Activated CD4-positive, alpha-beta T cell treated with anti-CD3 and anti-CD28 coated beads, Interleukin-2, amount 10 ng/mL, durations not matched to agents 7 days and 5 days (primary cell): ENCODE data around the gene CFAP61. TPM values are rescaled to one million over a fixed set of nuclear protein-coding genes. Genes with fewer than 3 reads are reported as not detected.
"Not testable (repeated sequence)": the region's sequence is repeated elsewhere in the genome, so short reads cannot be mapped to it uniquely, and the experiment has no call there.

Source experiments
- CTCF ChIA-PET: fragments of 350-600 bp; sonication (Branson Sonifier 250); formaldehyde crosslinking; loops from one replicate; lab custom pipeline; 2021; ENCODE audit warnings: antibody characterized with exemption; lab: Charles Lee
- POLR2A ChIA-PET: fragments of 350-600 bp; sonication (Branson Sonifier 250); formaldehyde crosslinking; loops from one replicate; lab custom pipeline; 2021; ENCODE audit warnings: antibody characterized with exemption; lab: Charles Lee
- DNase-seq: peaks from one replicate; pipeline ENCODE4 v3.0.0-alpha.2; 2020
- H3K27ac Mint-ChIP-seq: one replicate; pipeline ENCODE4 v1.8.0; 2021; ENCODE audit warnings: mild to moderate bottlenecking, moderate library complexity, mixed read lengths
- H3K27me3 Mint-ChIP-seq: one replicate; pipeline ENCODE4 v1.8.0; 2021; ENCODE audit warnings: mixed read lengths
- H3K36me3 Mint-ChIP-seq: one replicate; pipeline ENCODE4 v1.8.0; 2021; ENCODE audit warnings: low read depth, mixed read lengths
- H3K4me1 Mint-ChIP-seq: one replicate; pipeline ENCODE4 v1.8.0; 2021; ENCODE audit warnings: mixed read lengths
- H3K4me3 Mint-ChIP-seq: one replicate; pipeline ENCODE4 v1.8.0; 2021; ENCODE audit warnings: mild to moderate bottlenecking, moderate library complexity, mixed read lengths
- H3K9me3 Mint-ChIP-seq: one replicate; pipeline ENCODE4 v1.8.0; 2021; ENCODE audit warnings: mixed read lengths
- total RNA-seq, 2 experiments: library from RNA; stranded (reverse); gene quantifications; one replicate each; pipeline ENCODE4 v1.2.3, GENCODE V29; 2021

CFAP61 gene
- total RNA-seq, 2 experiments from 2014 or later, result not detected

- Mint-ChIP-seq H3K27me3 (peaks cover 2% of the 10 kb centered on the region), H3K27ac (no peak overlapping the region), H3K36me3 (no peaks in the 10 kb centered on the region), H3K4me3 (no peak overlapping the region), H3K4me1 (no peaks in the 10 kb centered on the region), H3K9me3 (no peaks in the 10 kb centered on the region)
- no peak for DNase-seq
- CTCF ChIA-PET, result no interaction called here
- POLR2A ChIA-PET, result no interaction called here
Observed at GRCh38 chr20:20211988-20212518, 159.7 kb downstream of the CFAP61 start.

- no peaks in the 10 kb centered on the region for H3K9me3 Mint-ChIP-seq
- H3K27ac Mint-ChIP-seq, result no peak overlapping the region
- POLR2A ChIA-PET, result no interaction called here
- peaks cover 2% of the 10 kb centered on the region for H3K27me3 Mint-ChIP-seq
- H3K36me3 Mint-ChIP-seq, result no peaks in the 10 kb centered on the region
- no peaks in the 10 kb centered on the region for H3K4me1 Mint-ChIP-seq
- no peak overlapping the region for H3K4me3 Mint-ChIP-seq
- CTCF ChIA-PET, result no interaction called here
- DNase-seq, result no peak
Observed at GRCh38 chr20:20212675-20213096, 160.4 kb downstream of the CFAP61 start.

- H3K9me3 Mint-ChIP-seq, result no peaks in the 10 kb centered on the region
- H3K27me3 Mint-ChIP-seq, result peaks cover 3% of the 10 kb centered on the region
- H3K36me3 Mint-ChIP-seq, result no peaks in the 10 kb centered on the region
- ChIA-PET CTCF (no interaction called here), POLR2A (no interaction called here)
- H3K27ac Mint-ChIP-seq, result no peak overlapping the region
- H3K4me1 Mint-ChIP-seq, result no peaks in the 10 kb centered on the region
- no peak for DNase-seq
- H3K4me3 Mint-ChIP-seq, result no peak overlapping the region
Observed at GRCh38 chr20:20213526-20214121, 161.3 kb downstream of the CFAP61 start.

- Mint-ChIP-seq H3K27ac (no peak overlapping the region), H3K4me3 (no peak overlapping the region), H3K9me3 (no peaks in the 10 kb centered on the region), H3K36me3 (no peaks in the 10 kb centered on the region), H3K4me1 (no peaks in the 10 kb centered on the region), H3K27me3 (peaks cover 6% of the 10 kb centered on the region)
- no peak for DNase-seq
- ChIA-PET POLR2A (no interaction called here), CTCF (no interaction called here)
Observed at GRCh38 chr20:20214757-20215275, 162.5 kb downstream of the CFAP61 start.

- no peaks in the 10 kb centered on the region for H3K4me1 Mint-ChIP-seq
- no peak overlapping the region for H3K4me3 Mint-ChIP-seq
- ChIA-PET CTCF (no interaction called here), POLR2A (no interaction called here)
- H3K27me3 Mint-ChIP-seq, result peaks cover 6% of the 10 kb centered on the region
- H3K9me3 Mint-ChIP-seq, result no peaks in the 10 kb centered on the region
- no peaks in the 10 kb centered on the region for H3K36me3 Mint-ChIP-seq
- no peak for DNase-seq
- H3K27ac Mint-ChIP-seq, result no peak overlapping the region
Observed at GRCh38 chr20:20215976-20216727, 163.8 kb downstream of the CFAP61 start.

- Mint-ChIP-seq H3K4me3 (no peak overlapping the region), H3K36me3 (no peaks in the 10 kb centered on the region), H3K4me1 (no peaks in the 10 kb centered on the region), H3K9me3 (no peaks in the 10 kb centered on the region), H3K27ac (no peak overlapping the region), H3K27me3 (peaks cover 9% of the 10 kb centered on the region)
- POLR2A ChIA-PET, result no interaction called here
- CTCF ChIA-PET, result no interaction called here
- no peak for DNase-seq
Observed at GRCh38 chr20:20216941-20217340, 164.6 kb downstream of the CFAP61 start.

GRCh38 chr20:20217621-20218020, 165.3 kb downstream of the CFAP61 start:
- H3K4me3 Mint-ChIP-seq, result no peak overlapping the region
- H3K4me1 Mint-ChIP-seq, result no peaks in the 10 kb centered on the region
- no peak for DNase-seq
- no peaks in the 10 kb centered on the region for H3K9me3 Mint-ChIP-seq
- ChIA-PET POLR2A (no interaction called here), CTCF (no interaction called here)
- H3K36me3 Mint-ChIP-seq, result no peaks in the 10 kb centered on the region
- peaks cover 9% of the 10 kb centered on the region for H3K27me3 Mint-ChIP-seq
- H3K27ac Mint-ChIP-seq, result no peak overlapping the region

GRCh38 chr20:20218106-20218505, 165.8 kb downstream of the CFAP61 start:
- CTCF ChIA-PET, result not testable (repeated sequence)

GRCh38 chr20:20219016-20219415, 166.7 kb downstream of the CFAP61 start:
- DNase-seq, result no peak
- CTCF ChIA-PET, result no interaction called here
- no peaks in the 10 kb centered on the region for H3K4me1 Mint-ChIP-seq
- H3K36me3 Mint-ChIP-seq, result no peaks in the 10 kb centered on the region
- H3K4me3 Mint-ChIP-seq, result no peak overlapping the region
- peaks cover 16% of the 10 kb centered on the region for H3K27me3 Mint-ChIP-seq
- POLR2A ChIA-PET, result no interaction called here
- H3K27ac Mint-ChIP-seq, result no peak overlapping the region
- H3K9me3 Mint-ChIP-seq, result no peaks in the 10 kb centered on the region

More at GRCh38 chr20:20218106-20218505, 165.8 kb downstream of the CFAP61 start:
- H3K9me3 Mint-ChIP-seq, POLR2A ChIA-PET, H3K4me3 Mint-ChIP-seq, DNase-seq, H3K27ac Mint-ChIP-seq, H3K36me3 Mint-ChIP-seq, H3K4me1 Mint-ChIP-seq: not testable (repeated sequence)
- peaks cover 12% of the 10 kb centered on the region for H3K27me3 Mint-ChIP-seq

- ChIA-PET POLR2A (no interaction called here), CTCF (no interaction called here)
- H3K4me3 Mint-ChIP-seq, result no peak overlapping the region
- no peaks in the 10 kb centered on the region for H3K36me3 Mint-ChIP-seq
- no peak overlapping the region for H3K27ac Mint-ChIP-seq
- H3K4me1 Mint-ChIP-seq, result no peaks in the 10 kb centered on the region
- peaks cover 20% of the 10 kb centered on the region for H3K27me3 Mint-ChIP-seq
- no peak for DNase-seq
- H3K9me3 Mint-ChIP-seq, result no peaks in the 10 kb centered on the region
Observed at GRCh38 chr20:20220134-20220533, 167.8 kb downstream of the CFAP61 start.

GRCh38 chr20:20223981-20224380, 171.6 kb downstream of the CFAP61 start:
- POLR2A ChIA-PET, result no interaction called here

GRCh38 chr20:20224806-20225205, 172.5 kb downstream of the CFAP61 start:
- ChIA-PET CTCF (no interaction called here), POLR2A (no interaction called here)
- peaks cover 15% of the 10 kb centered on the region for H3K27me3 Mint-ChIP-seq
- peaks cover 8% of the 10 kb centered on the region for H3K9me3 Mint-ChIP-seq
- no peaks in the 10 kb centered on the region for H3K4me1 Mint-ChIP-seq
- no peaks in the 10 kb centered on the region for H3K36me3 Mint-ChIP-seq
- no peak overlapping the region for H3K27ac Mint-ChIP-seq
- H3K4me3 Mint-ChIP-seq, result no peak overlapping the region
- no peak for DNase-seq

More at GRCh38 chr20:20223981-20224380, 171.6 kb downstream of the CFAP61 start:
- DNase-seq, result no peak
- no peak overlapping the region for H3K4me3 Mint-ChIP-seq
- H3K4me1 Mint-ChIP-seq, result no peaks in the 10 kb centered on the region
- CTCF ChIA-PET, result no interaction called here
- H3K27ac Mint-ChIP-seq, result no peak overlapping the region
- no peaks in the 10 kb centered on the region for H3K36me3 Mint-ChIP-seq
- peaks cover 15% of the 10 kb centered on the region for H3K27me3 Mint-ChIP-seq
- peaks cover 8% of the 10 kb centered on the region for H3K9me3 Mint-ChIP-seq

- H3K4me3 Mint-ChIP-seq, result no peak overlapping the region
- H3K4me1 Mint-ChIP-seq, result no peaks in the 10 kb centered on the region
- no peaks in the 10 kb centered on the region for H3K36me3 Mint-ChIP-seq
- peaks cover 15% of the 10 kb centered on the region for H3K27me3 Mint-ChIP-seq
- DNase-seq, result no peak
- peaks cover 8% of the 10 kb centered on the region for H3K9me3 Mint-ChIP-seq
- POLR2A ChIA-PET, result no interaction called here
- CTCF ChIA-PET, result no interaction called here
- H3K27ac Mint-ChIP-seq, result no peak overlapping the region
Observed at GRCh38 chr20:20225325-20226043, 173.2 kb downstream of the CFAP61 start.
